G401 (cell line): ENCODE data around the gene CDK13. TPM values are rescaled to one million over a fixed set of nuclear protein-coding genes. Genes with fewer than 3 reads are reported as not detected.
"Not testable (repeated sequence)": the region's sequence is repeated elsewhere in the genome, so short reads cannot be mapped to it uniquely, and the experiment has no call there.

ENCODE experiments used
- DNase-seq: peaks from one replicate; pipeline ENCODE4 v3.0.0-alpha.2; 2015; ENCODE audit warnings: low spot score
- in situ Hi-C: cut with HindIII; loops from 2 replicates; pipeline ENCODE4 v1.10.0; 2016; ENCODE audit warnings: low sequenced_read_pairs, mixed read lengths
- total RNA-seq: library from RNA; depleted of rRNA; stranded (reverse); fragments of >200 nt; shearing (Covaris generic); gene quantifications from 2 replicates; pipeline ENCODE4 v1.2.3, GENCODE V29; 2014

Gene CDK13
- total RNA-seq, 1 experiment from 2014 or later: 25.2 TPM

DNA sequence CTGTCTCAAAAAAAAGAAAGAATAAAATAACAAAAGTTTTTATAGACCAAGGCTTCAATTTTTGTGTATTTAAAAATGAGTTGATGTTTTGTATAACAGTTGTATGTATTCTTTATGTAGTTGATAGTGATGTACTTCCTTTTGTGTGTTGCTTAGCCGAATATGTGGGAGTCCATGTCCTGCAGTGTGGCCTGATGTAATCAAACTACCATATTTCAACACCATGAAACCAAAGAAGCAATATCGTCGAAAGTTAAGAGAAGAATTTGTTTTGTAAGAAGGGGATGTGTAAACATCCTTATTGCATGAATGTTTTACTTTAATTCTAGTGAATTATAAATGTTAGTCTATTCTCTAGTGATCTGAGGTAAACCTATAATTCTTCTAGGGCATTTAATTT lies 127.8 kb downstream of the CDK13 start:
- DNase-seq: no peak
- in situ Hi-C loops: no loop called here

DNA sequence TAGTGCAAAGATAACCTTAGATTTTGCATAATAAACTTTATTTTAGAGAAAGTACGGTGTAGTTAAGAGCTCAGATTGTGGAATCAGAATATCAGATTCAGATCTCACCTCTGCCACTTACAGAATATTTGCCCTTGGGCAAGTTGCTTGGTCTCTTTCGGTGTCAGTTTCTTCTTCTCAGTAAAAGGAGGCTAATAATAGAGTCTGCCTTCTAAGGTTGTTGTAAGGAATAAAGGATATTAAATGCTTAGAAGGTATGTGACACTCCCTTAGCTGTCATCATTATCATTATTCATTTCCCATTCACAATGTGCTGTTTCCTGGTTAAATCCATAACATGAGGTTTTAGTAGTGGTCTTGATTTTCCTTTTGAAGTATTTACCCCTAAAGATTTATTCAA lies 142.1 kb downstream of the CDK13 start:
- no peak for DNase-seq
- in situ Hi-C loops: no loop called here

GRCh38 chr7:40093631-40094350 lies 143.7 kb downstream of the CDK13 start:
- in situ Hi-C loops: no loop called here
- DNase-seq: no peak

- DNase-seq: no peak
- in situ Hi-C loops: no loop called here
Observed at GRCh38 chr7:40095230-40095629, 145.2 kb downstream of the CDK13 start.

GRCh38 chr7:40095695-40096327 lies 145.8 kb downstream of the CDK13 start:
- DNase-seq: no peak
- in situ Hi-C loops: no loop called here

- in situ Hi-C loops: no loop called here
- no peak for DNase-seq
Observed at GRCh38 chr7:40097728-40098127, 147.7 kb downstream of the CDK13 start.

DNA sequence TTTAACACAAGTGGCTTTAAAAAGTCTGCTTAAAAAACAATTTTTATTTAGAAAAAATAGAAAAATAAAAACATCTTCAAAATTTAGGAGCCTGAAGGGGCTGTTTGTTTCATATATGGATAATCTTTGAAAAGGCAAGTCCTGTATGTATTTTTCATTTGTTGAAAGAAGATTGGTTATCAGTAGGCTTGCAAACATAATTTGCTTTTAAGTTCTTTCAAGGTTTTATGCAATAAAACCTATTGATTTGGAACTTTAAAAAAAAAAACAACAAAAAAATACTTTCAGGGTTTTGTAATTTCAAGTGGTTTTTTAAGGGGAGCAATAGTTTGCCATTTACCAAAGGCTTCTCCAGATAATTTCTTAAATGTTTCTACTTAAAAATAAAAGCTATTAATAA lies 148.8 kb downstream of the CDK13 start:
- DNase-seq: no peak
- in situ Hi-C loops: no loop called here

DNA sequence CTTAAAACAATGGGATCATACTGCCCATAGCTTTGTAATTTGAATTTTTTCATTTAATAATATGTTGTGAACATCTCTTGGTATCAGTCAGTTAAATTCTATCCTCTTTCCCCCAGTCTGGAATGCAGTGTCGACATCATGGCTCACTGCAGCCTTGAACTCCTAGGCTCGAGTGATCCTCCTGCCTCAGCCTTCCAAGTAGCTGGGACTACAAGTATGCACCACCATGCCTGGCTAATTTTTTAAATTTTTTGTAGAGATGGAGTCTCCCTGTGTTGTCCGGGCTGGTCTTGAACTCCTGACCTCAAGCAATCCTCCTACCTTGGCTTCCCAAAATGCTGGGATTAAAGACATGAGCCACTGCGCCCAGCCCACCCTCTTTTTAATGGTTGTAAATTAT lies 149.8 kb downstream of the CDK13 start:
- in situ Hi-C loops: no loop called here
- no peak for DNase-seq

GRCh38 chr7:40101201-40101600 lies 151.1 kb downstream of the CDK13 start:
- DNase-seq: no peak
- in situ Hi-C loops: no loop called here

DNA sequence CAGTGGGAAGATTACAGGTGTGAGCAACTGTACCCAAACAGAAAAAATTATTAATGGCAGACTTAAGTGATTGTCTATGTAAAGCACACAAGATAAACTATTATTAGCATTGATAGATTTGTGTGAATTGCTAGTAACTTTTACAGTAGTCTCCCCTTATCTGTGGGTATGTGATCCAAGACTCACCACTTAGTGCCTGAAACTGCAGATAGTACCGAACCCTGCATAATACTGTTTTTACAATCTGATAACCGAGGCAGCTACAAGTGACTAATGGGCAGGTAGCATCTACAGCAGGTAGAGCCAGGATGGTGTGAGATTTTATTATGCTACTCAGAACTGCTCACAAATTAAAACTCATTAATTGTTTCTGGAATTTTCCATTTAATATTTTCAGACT lies 152.8 kb downstream of the CDK13 start:
- DNase-seq: no peak
- in situ Hi-C loops: no loop called here

DNA sequence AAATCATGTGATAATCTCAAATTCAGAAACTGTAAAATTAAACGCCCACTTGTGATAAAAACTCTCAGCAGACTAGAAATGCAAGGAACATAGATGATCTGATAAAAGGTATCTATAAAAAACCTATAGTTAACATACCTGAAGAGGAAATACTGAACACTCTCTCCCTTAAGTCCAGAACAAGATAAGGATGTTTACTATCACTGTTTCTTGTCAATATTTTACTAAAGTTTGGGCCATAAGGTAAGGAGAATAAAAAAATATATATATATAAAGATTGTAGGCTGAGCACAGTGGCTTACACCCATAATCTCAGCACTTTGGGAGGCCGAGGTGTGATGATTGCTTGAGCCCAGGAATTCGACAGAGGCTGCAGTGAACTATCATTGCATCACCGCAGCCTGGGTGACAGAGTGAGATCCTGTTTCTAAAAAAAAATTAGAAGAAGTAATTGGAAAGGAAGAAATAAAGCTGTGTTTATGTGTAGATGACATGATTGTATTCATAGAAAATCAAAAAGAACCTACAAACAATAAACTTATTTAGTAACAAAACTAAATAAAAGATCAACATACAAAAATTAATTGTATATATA lies 155.9 kb downstream of the CDK13 start:
- in situ Hi-C loops: no loop called here
- DNase-seq: no peak

GRCh38 chr7:40115936-40116335 lies 165.9 kb downstream of the CDK13 start:
- in situ Hi-C loops: no loop called here
- no peak for DNase-seq

DNA sequence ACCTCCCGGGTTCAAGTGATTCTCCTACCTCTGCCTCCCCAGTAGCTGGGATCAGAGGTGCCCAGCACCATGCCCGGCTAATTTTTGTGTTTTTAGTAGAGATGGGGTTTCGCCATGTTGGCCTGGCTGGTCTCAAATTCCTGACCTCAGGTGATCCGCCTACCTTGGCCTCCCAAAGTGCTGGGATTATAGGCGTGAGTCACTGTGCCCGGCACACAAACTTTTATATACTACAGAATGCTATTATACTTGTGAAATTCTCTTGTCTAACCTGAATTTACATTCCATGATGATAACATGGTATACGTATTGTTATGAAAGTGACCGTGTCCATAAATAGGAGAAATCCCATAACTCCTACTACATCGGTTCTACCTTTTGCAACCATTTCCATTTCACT lies 167.1 kb downstream of the CDK13 start:
- DNase-seq, in situ Hi-C loops: not testable (repeated sequence)

DNA sequence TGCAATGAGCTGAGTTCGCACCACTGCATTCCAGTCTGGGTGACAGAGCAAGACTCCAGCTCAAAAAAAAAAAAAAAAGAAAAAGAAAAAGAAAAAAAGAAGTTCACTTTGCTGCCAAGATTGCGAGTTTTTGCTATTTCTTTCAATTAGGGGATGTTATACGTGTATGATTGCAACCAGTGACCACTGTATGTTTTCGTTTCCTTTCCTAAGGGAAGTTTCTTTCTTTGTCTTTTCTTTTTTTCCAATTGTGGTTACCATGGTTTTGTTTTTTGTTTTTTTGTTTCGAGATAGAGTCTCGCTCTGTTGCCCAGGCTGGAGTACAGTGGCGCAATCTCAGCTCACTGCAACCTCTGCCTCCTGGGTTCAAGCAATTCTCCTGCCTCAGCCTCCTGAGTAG lies 168.1 kb downstream of the CDK13 start:
- DNase-seq, in situ Hi-C loops: not testable (repeated sequence)

- in situ Hi-C loops: no loop called here
Observed at GRCh38 chr7:40120020-40120419, 170.0 kb downstream of the CDK13 start.

DNA sequence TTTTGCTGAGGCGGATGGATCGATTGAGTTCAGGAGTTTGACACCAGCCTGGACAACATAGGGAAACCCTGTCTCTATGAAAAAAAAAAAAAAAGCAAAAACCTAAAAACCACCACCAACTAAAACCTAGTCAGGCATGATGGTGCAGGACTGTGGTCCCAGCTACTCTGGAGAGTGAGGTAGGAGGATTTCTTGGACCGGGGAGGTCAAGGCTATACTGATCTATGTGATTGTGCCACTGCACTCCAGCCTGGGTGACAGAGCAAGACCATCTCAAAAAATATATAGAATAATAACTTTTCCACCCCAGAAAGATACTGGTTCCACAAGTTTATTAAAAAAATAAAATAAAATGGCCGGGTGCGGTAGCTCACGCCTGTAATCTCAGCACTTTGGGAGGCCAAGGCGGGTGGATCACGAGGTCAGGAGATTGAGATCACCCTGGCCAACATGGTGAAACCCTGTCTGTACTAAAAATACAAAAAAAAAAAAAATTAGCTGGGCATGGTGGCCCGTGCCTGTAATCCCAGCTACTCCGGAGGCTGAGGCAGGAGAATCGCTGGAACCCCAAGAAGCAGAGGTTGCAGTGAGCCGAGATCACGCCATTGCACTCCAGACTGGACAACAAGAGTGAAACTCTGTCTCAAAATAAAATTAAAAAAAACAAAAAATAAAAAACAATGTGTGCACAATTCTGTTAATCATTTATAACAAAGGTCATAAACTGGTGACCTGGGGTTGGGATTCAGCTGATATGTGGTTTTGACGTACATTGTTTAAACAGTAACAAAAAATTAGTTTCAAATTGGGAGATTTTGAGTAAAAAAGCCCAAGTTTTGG lies 172.3 kb downstream of the CDK13 start:
- DNase-seq, in situ Hi-C loops: not testable (repeated sequence)

More at GRCh38 chr7:40120020-40120419, 170.0 kb downstream of the CDK13 start:
- no peak for DNase-seq

DNA sequence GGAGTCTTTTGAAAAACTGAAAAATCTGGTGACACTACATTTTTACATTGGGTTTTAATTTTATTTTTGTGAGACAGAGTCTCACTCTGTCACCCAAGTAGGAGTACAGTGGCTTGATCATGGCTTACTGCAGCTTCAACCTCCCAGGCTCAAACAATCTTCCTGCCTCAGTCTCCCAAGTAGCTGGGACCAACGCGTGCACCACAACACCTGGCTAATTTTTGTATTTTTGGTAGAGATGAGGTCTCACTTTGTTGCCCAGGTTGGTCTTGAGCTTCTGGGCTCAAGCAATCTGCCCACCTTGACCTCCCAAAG lies 172.8 kb downstream of the CDK13 start:
- in situ Hi-C loops: no loop called here
- DNase-seq: no peak

DNA sequence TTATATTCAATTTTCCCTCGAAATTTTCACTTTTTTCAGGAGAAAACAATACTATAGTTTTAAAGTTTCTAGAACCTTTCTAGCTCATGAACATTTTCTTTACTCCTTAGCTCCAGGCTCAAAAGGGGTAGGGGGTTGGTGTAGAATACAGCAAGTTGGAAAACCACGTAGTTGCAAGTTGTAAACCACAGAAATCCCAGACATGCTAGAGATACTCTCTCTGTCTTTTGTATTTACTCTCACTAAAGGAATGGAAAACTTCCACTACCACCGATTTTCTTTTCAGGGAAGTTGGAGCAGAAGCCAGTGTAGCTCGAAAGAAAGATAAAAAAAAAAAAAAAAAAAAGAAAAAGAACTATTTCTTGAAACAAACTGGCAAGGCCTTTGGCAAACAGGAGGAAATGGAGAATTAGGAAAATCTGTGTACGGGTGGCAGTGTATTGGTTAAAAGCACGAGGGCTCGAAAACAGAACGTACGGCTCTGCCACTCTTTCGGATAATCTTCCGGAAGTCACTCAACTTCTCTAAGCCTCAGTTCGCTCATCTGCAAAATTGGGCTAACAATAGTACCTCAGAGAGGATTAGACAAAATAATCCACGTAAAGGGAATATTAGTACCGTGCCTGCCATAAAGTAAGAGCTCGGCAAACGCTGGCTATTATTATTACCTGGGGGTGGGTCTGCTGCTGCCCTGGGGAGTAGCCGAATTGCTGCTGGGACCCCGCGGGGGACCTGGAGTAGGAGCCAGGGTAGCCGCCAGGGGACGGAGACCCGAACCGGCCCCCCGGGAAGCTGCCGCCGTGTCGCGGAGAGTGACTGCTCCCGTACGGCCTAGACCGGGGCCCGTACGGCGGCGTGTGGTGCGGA lies 183.7 kb downstream of the CDK13 start:
- in situ Hi-C loops: no loop called here
- no peak for DNase-seq
